HG02970 (cell line): Measurements from ENCODE around the gene DUS1L.
A peak's percentile ranks its signal among the peaks of the same experiment; 100 is the strongest.
"Not testable (repeated sequence)": the region's sequence is repeated elsewhere in the genome, so short reads cannot be mapped to it uniquely, and the experiment has no call there.

Experiments
- ATAC-seq: cut with Tn5 transposase; IDR thresholded peaks from one replicate; pipeline ENCODE4 v1.9.1; 2021; ENCODE audit warnings: mild to moderate bottlenecking, moderate library complexity, moderate number of reproducible peaks; ENCODE audit not compliant: unreplicated experiment, low FRiP score

Gene DUS1L

GRCh38 chr17:82046903-82047302, 18.7 kb downstream of the DUS1L start:
- no peak for ATAC-seq

- ATAC-seq, result no peak
Measured at GRCh38 chr17:82045936-82046484, 19.6 kb downstream of the DUS1L start.

GRCh38 chr17:82043507-82043906, 22.1 kb downstream of the DUS1L start:
- ATAC-seq, result no peak

- no peak for ATAC-seq
Measured at GRCh38 chr17:82042649-82043048, 23.0 kb downstream of the DUS1L start.

- ATAC-seq, result no peak
Measured at GRCh38 chr17:82041144-82041814, 24.3 kb downstream of the DUS1L start.

GRCh38 chr17:82039695-82040299, 25.8 kb downstream of the DUS1L start:
- no peak for ATAC-seq

GRCh38 chr17:82038796-82039409, 26.7 kb downstream of the DUS1L start:
- ATAC-seq, result not testable (repeated sequence)

- ATAC-seq, result no peak
Measured at GRCh38 chr17:82037889-82038195, 27.8 kb downstream of the DUS1L start.

- ATAC-seq, result peak; percentile 82
Measured at GRCh38 chr17:82037092-82037888, 28.3 kb downstream of the DUS1L start, which contains the start of gene DCXR. DCXR (minus strand) TSS chr17:82037697; CDS start chr17:82037682, 15 bp downstream.

GRCh38 chr17:82036634-82037091, 28.9 kb downstream of the DUS1L start:
- ATAC-seq, result no peak

- ATAC-seq, result no peak
Measured at GRCh38 chr17:82035956-82036633, 29.5 kb downstream of the DUS1L start.

- no peak for ATAC-seq
Measured at GRCh38 chr17:82035488-82035887, 30.1 kb downstream of the DUS1L start.

GRCh38 chr17:82034371-82035011, 31.1 kb downstream of the DUS1L start:
- ATAC-seq, result no peak

GRCh38 chr17:82033359-82034085, 32.1 kb downstream of the DUS1L start:
- ATAC-seq, result no peak

GRCh38 chr17:82031885-82032627, 33.5 kb downstream of the DUS1L start:
- no peak for ATAC-seq

GRCh38 chr17:82031303-82031884, 34.2 kb downstream of the DUS1L start, which contains the start of gene RAC3:
RAC3 (plus strand) TSS chr17:82031678; CDS start chr17:82031762, 84 bp downstream.
- no peak for ATAC-seq

GRCh38 chr17:82030470-82031302, 34.9 kb downstream of the DUS1L start:
- ATAC-seq, result no peak
